Activated CD8-positive, alpha-beta memory T cell treated with anti-CD3 and anti-CD28 coated beads for 4 hours (primary cell): ENCODE data around the gene SCT.
"Not testable (repeated sequence)": the region's sequence is repeated elsewhere in the genome, so short reads cannot be mapped to it uniquely, and the experiment has no call there.

ENCODE experiments used
- DNase-seq, 2 donors: peaks; one replicate each; pipeline ENCODE4 v3.0.0-alpha.2; 2020; ENCODE audit warnings: low read depth in 2 of 2

SCT gene

GRCh38 chr11:626475-627307, at the start of gene SCT:
TSS of gene SCT (minus strand) at chr11:627181. CDS start at chr11:627143, 38 bp downstream.
- no peak for DNase-seq

- DNase-seq = no peak
Measured at GRCh38 chr11:674406-674805, 47.4 kb upstream of the SCT start.

DNA sequence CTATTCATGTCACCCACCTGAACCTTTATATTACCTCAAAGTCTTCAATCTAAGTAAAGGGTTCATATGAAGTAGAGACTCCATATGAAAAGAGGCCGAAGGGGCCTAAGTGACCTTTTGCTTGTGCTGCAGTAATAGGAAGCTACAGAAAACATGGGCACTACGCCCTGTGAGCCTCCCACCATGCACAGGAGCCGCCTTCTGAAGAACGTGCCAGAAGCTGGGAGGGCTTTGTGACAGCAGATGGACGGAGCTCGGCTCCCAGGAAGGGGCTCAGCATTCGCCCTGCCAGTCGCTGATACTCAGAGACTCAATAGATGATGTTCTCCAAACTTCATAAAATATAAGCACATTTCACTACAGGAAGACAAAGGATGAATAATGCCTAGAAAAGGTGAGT, 46.9 kb upstream of the SCT start:
- DNase-seq = no peak

DNA sequence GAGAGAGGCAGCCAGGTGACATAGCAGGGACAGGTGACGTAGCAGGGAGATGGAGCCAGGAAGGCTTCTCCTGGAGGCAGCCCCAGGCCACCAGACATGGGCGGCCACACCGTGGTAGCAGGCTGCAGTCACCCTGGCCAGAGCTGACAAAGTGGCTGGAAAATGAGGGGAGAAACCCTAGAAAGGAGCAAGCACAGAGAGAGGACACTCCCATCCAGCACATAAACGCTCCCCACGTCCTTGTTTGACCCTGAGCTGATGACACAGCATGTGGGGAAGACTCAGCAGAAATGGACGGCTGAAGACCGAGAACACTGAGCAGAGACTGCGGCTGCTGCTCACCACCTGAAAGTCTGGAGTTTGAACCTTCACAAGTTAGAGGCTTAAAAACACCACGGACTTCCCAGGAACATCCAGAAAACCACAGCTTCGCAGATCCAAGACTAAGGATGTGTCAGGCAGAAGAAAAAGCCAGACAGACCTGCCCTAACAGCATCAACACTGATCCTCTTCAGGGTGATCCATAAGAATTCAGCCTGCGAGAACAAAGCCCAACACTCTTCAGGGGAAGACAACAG, 38.8 kb upstream of the SCT start:
- DNase-seq = no peak

DNA sequence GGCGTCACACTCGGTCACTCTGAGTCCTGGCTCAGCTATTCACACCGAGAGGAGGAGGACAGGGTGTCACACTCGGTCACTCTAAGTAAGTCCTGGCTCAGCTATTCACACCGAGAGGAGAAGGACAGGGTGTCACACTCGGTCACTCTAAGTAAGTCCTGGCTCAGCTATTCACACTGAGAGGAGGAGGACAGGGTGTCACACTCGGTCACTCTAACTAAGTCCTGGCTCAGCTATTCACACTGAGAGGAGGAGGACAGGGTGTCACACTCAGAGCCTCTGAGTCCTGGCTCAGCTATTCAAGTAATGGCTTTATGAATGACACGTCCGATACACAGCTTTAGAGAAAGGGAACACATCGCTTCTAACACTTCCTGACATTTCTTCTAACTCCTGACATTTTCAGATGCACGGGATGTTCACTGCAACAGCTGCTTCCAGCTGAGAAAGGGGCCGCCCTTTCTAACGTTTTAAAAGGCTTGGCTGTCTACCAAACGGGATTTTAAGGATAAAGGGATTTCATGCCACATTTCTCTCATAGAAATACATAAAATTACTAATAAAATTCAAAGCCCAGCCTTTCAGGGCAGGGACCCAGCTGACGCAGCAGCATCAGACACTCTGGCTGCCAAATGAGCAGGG, 38.2 kb upstream of the SCT start:
- DNase-seq = no peak

GRCh38 chr11:662689-663274, 35.8 kb upstream of the SCT start:
- no peak for DNase-seq

DNA sequence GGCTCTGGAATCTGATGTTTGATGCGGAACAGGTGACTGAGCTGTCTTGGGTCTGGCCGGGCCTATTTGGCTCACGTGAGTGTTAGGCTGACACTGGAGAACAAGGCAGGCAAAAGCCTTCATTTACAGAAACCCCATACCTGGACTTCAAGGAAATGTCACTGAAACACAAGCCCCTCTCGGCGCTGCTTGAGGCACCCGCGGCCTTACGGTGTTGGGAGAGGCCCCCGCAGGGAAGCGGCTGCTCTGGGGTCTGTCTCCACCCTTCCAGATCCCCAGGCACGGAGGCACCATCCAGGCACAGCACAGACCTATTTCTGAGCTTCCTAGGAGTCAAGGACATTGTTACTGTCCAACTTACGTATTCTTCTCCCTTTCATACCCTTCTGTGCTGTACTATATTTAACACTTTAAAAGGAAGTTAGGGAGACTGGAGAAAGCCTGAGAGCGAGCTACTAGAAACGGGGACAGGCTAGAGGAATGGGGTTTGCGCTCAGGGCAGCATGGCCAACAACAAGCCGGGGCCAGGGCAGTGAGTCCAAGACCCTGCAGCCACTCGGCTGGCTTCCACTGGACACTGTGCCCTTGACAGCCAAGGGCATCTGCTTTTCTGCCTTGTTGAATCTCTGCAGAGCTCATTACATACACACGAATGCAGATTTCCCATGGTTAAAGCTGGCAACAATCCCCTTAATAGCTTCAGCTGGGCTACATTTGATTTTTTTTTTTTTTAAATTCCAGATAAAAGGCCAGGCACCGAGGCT, 33.9 kb upstream of the SCT start:
- no peak for DNase-seq

DNA sequence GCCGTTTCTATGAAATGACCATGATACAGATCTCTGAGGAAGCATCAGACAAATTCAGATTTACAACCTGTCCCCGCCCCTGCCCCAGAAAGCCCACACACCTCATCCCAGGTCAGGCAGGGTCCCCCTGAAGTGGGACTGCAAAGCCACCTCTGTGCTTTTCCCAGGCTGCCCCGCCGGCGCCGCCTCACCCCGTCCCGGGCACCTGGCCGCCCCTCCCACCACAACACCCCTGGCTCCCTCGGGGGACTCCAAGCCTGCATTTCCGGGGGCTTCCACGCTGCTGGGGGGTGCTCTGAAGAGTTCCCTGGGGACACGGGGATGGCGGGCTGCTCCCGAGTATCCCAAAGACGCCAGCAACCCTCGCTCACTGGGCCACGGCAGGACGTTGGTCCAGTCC, 33.3 kb upstream of the SCT start:
- DNase-seq = no peak

DNA sequence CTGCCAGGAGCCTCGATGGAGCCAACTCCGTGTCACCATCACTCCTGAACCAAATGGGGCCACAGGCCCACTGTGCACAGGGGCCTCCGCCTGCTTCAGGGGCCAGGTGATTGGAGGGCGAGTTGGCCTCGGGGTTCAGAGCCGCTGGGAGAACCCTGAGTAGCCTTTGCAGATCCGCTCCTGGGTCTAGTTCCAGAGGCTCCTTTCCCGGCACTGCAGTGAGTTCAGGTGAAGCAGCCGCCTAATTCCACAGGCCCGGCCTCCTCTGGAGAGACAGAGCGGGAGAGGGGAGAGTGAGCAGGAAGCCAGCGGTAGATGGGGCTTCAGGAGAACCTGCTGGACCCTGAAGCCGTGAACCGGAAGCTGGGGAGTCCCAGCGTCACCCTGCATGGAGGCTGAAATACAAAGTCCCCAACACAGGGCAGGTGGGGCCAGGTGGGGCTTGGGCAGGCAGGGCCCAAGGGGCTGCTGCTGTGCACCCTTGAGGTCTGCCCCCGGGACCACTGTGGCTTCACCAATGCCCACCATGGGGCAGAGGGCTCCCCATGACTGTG, 32.6 kb upstream of the SCT start:
- DNase-seq = no peak

DNA sequence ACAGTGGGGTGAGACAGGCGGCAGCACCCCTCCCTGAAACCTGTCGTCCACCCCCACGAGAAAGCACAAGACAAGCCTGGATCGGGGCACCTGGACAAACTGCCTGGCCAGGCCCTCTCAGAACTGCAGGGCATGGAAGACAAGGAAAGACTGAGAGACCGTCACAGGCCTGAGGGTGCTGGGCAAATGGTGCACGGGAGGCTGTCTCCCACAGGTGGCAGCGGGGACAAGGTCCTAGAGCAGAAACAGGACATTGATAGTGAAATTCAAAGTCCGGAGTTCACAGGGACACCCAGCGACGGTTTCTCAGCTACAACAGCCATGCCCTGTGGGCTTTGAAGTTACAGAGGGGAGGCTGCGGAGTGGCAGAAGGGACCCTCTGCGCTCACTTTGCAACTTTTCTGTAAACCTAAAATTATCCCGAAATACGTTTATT, 30.7 kb upstream of the SCT start:
- no peak for DNase-seq

GRCh38 chr11:656866-657265, 29.9 kb upstream of the SCT start:
- DNase-seq = no peak

DNA sequence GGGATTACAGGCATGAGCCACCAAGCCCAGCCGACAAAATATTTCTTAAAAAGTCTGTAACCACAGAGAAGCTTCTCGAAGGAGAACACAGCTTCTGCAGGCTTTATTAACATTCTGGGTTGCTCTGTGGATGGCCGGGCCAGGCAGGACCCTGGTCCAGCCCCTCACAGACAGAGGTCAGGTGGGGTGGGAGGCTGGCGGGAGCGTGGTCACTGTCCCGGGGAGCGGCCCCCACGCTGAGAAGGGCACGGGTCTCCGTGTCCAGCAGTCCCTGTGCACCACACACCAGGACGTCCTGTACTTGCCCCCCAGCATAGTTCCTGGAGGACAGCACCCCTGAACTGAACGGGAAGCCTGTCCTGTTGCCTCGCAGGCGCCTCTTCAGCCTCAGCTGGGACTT, 29.4 kb upstream of the SCT start:
- DNase-seq = no peak

GRCh38 chr11:655036-655726, 28.2 kb upstream of the SCT start:
- no peak for DNase-seq

DNA sequence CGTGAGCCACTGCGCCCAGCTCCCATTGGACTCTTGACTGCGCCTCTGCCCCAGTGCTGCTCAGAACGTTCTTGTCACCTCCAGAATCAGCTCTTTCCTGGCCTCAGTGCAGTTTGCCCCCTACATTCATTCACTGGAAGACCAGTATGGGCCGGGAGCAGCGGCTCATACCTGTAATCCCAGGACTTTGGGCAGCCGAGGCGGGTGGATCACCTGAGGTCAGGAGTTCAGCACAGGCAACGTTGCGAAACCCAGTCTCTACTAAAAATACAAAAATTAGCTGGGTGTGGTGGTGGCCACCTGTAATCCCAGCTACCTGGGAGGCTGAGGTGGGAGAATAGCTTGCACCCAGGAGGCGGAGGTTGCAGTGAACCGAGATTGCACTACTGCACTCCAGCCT, 27.5 kb upstream of the SCT start:
- DNase-seq = not testable (repeated sequence)

DNA sequence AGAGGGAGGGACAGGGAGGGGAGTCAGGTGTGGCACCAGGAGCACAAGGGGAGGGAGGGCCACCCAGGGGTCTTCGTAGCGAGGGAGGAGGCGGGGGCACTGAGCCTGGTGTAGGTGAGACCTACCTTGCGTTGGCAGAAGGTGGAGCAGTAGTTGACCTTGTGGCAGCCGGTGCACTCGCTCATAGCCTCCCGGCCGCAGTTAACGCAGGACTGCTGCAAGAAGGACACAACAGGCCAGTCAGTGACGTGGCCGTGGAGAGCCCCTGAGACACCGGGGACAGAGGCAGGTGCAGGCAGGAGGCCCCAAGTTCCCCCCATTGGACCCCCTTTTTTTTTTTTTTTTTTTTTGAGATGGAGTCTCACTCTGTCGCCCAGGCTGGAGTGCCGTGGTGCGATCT, 26.9 kb upstream of the SCT start:
- DNase-seq = no peak

- DNase-seq = not testable (repeated sequence)
Measured at GRCh38 chr11:653136-653535, 26.2 kb upstream of the SCT start.

- no peak for DNase-seq
Measured at GRCh38 chr11:650482-650881, 23.5 kb upstream of the SCT start.

GRCh38 chr11:647672-648158, 20.7 kb upstream of the SCT start:
- not testable (repeated sequence) for DNase-seq

DNA sequence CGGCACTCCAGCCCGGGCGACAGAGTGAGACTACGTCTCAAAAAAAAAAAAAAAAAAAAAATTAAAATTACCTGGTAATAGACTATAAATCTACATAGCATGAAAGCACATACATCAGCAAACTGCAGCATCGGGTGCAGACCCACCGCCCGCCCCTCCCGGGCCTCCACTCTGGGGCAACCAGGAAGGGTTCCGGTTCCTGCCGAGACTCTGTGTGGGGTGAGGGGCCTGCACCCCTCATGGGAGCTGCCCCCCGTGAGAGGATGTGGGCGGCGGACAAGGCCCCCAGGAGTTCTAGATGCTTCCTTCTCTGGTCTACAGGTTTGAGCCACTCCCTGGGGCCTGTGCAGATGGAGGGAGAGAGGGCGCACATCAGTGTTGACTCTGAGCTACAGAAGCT, 19.2 kb upstream of the SCT start:
- no peak for DNase-seq

DNA sequence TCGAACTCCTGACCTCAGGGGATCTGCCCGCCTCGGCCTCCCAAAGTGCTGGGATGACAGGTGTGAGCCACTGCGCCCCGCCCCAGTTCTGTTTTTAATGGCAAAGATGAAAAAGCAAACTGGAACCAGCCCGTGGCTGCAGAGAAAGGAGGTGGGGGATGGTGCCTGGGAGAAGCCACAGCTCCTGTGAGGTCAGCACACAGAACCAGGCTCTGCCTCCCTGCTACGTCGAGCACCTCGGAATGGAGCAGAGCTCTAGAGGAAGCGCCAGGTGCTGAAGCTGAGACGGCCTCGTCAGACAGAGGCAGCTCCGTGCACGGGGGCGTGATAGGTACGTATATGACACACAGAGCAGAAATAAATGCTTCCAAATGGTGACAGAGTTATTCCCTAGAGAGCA, 18.6 kb upstream of the SCT start:
- no peak for DNase-seq
